Fibroblast of mammary gland (primary cell): ENCODE results near the gene LCLAT1.
A peak's percentile ranks its signal among the peaks of the same experiment; 100 is the strongest.

Source experiments
- DNase-seq: peaks from one replicate; pipeline ENCODE4 v3.0.0-alpha.2; 2010; ENCODE audit warnings: low read depth
- H3K4me3 ChIP-seq: 2 replicates; pipeline ENCODE4 v1.5.1; 2011; ENCODE audit warnings: low read depth, mild to moderate bottlenecking, low read length, moderate library complexity; ENCODE audit not compliant: control insufficient read depth
- TF ChIP-seq, protein P1 (sequence below): conservative IDR thresholded peaks from 2 replicates; pipeline ENCODE4 v1.5.1; 2011; ENCODE audit warnings: low read depth, low read length, inconsistent platforms; ENCODE audit not compliant: control insufficient read depth, insufficient read depth

Gene LCLAT1

DNA sequence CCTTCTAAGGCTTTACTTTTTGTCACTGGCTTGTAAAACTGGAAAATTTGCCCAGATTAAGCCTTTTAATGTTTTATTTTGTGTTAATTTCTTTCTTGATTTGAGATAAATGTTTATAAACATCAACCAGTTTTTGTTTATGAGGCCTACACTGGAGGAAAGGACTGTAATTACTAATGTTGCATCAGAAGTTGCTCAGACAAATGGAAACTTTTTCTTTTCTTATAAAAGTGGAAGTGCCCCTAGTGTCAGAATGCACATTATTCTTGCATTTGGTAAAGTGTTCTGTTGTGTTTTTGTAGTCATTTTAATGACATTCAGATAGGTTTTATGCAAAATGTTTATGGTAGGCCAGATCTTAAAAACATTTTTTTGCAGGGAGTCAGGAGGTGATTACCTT, 25.3 kb downstream of the LCLAT1 start:
- TF ChIP-seq, protein P1, sequence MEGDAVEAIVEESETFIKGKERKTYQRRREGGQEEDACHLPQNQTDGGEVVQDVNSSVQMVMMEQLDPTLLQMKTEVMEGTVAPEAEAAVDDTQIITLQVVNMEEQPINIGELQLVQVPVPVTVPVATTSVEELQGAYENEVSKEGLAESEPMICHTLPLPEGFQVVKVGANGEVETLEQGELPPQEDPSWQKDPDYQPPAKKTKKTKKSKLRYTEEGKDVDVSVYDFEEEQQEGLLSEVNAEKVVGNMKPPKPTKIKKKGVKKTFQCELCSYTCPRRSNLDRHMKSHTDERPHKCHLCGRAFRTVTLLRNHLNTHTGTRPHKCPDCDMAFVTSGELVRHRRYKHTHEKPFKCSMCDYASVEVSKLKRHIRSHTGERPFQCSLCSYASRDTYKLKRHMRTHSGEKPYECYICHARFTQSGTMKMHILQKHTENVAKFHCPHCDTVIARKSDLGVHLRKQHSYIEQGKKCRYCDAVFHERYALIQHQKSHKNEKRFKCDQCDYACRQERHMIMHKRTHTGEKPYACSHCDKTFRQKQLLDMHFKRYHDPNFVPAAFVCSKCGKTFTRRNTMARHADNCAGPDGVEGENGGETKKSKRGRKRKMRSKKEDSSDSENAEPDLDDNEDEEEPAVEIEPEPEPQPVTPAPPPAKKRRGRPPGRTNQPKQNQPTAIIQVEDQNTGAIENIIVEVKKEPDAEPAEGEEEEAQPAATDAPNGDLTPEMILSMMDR: peak; percentile 2
- DNase-seq: no peak
- no peak overlapping the region for H3K4me3 ChIP-seq

DNA sequence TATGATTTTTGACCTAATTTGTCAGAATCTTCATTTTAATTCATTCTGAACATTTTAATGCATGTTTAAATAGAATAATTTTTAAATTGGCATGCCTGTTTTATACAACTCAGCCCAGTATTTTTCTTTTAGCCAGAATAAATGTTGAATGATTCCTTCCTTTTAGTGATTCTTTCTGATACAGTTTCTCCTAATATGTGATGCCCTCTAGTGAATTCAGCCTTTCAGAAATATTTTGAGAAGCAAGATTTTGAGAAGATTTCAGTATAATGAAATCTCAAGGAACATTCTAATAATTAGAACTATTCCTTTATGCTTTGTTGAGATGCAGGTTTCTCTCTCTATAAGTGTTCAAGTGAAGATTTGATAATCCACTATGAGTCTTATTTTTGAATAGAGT, 28.5 kb downstream of the LCLAT1 start:
- TF ChIP-seq, protein P1: no peak
- H3K4me3 ChIP-seq: no peak overlapping the region
- DNase-seq: no peak

DNA sequence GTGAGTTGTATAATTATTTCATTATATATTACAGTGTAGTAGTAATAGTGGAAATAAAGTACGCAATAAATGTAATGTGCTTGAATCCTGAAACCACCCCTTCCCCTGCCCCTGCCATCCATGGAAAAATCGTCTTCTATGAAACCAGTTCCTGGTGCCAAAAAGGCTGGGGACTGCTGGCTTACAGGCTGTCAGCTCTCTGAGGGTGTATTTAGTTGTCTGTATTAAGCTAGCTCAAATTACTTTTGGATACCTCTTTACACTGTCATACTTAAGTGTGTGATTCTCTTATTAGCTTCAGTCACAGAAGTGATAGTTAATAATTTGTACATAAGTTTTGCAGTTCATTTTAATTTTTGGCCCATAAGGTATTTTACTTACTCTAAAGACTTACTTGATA, 29.6 kb downstream of the LCLAT1 start:
- TF ChIP-seq, protein P1: no peak
- H3K4me3 ChIP-seq: no peak overlapping the region

DNA sequence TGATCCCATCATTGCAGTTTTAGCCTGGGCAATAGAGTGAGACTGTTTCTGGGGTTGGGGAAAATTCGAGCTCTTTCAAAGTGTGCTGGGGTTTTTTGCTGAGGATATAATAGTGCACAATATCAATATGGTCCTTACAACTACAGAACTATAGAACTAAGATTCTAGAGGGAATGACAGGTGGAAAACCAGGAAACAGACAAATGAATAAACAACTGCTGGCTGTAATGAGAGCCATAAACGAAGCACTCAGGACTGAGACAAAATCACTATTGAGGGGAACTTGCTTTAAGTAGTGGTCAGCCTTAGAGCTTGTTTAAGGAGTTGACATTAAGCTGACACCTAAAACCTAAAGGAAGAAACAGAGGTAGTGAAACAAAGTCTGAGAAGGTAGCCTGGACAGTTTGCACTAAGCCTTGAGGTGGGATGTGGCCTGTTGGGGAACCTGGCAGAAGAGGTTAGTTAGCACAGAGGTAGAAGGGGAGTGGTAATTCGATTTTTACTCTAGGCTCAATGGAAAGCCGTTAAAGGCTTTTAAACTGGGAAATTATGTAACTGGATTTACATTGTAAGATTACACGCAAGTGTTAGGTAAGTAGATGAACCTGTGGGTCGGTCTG, 33.8 kb downstream of the LCLAT1 start:
- H3K4me3 ChIP-seq: no peak overlapping the region
- TF ChIP-seq, protein P1: no peak
- DNase-seq: no peak

More for the DNA sequence above, 29.6 kb downstream of the LCLAT1 start:
- no peak for DNase-seq

DNA sequence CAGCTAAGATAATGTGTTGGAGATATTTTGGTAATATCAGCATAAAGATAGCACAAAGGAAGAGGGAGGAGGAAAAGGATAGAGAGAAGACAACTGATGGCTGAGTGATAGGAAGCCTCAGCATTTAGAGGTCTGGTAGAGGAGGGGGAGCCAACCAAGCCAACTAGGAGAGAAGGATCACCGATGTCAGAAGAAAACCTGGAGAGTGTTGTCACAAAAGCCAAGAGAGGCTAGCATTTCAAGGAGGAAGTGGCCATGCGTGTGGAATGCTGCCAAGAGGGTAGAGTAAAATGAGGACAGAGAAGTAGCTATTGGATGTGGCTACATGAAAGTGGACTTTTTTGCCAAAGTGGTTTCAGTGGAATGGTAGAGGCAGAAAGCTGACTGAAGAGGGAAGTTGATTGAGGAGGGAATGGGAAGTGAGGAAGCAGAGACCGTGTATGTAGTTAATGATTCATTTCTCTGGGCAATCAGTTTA, 34.3 kb downstream of the LCLAT1 start:
- DNase-seq: no peak
- H3K4me3 ChIP-seq: no peak overlapping the region
- TF ChIP-seq, protein P1: no peak

DNA sequence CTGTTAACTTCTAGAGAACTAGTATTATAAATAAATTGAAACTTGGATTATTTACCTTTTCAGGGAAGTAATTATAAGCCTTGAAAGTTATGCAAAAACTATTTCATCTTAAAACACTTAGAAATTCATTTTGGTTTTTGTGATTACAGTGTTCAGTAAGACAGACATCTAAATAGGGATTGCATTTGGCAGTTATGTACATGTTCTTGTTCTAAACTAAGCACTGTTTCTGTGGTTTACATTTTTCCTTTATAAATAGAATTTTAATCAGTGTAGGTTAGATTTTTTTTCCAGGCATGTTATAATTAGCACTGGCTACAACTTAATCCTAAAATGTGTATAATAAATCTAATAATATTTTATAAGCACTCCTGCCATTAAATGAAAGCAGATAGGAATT, 35.0 kb downstream of the LCLAT1 start:
- DNase-seq: no peak
- TF ChIP-seq, protein P1: no peak

More for the DNA sequence above, 35.0 kb downstream of the LCLAT1 start:
- no peak overlapping the region for H3K4me3 ChIP-seq
